ENCODE measurements around the gene LCLAT1.

Gene LCLAT1

DNA sequence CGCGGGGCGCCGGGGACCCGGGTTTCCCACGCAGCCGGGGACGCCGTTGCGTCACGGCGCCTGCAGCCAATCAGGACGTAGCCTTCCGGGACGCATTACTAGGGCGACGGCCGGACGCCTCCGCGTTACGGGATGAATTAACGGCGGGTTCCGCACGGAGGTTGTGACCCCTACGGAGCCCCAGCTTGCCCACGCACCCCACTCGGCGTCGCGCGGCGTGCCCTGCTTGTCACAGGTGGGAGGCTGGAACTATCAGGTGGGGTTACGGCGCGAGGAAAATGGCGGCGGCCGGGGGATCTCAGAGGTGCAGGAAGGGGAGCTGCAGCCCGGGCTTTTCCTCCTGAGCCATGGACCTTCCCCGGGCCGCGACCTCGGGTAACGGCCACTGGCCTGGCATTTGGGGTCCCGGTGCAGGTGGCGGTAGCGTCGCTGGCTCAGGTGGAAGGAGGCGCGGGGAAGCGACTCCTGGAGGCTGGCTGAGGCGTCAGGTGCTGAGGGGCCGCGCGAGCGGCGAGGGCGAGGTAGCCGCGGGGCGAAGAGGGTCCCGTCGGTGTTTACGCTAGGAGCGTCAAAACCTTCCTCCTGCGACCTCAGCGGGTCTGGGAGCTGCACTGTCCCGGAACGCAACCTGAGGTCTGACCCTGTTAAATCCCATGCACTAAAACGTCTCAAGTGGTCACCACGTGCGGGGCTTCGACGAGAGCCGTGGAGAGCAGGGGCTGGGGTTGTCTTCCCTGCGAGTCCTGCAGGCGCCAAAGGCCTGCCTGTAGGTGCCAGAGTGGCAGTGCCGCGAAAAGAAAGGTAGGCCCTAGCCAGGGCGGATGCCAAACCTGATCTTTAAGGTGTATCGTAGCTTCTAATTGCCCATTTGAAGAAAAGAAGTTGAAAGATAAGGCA, at the start of gene LCLAT1:
Gene LCLAT1, plus strand, starts transcription at position 98 of the 897 bp plus-strand sequence. CDS start 78,345 bp downstream, outside the sequence.
- DNase-seq (ENCODE audit: low spot score), result peak; percentile 81

- peak; percentile 52 for DNase-seq (ENCODE audit: low spot score)
Measured at GRCh38 chr2:30398084-30398873, 48.8 kb upstream of the LCLAT1 start.

GRCh38 chr2:30400151-30400954, 46.7 kb upstream of the LCLAT1 start:
- DNase-seq (ENCODE audit: low spot score), result no peak

GRCh38 chr2:30402441-30403182, 44.4 kb upstream of the LCLAT1 start:
- DNase-seq (ENCODE audit: low spot score), result no peak

DNA sequence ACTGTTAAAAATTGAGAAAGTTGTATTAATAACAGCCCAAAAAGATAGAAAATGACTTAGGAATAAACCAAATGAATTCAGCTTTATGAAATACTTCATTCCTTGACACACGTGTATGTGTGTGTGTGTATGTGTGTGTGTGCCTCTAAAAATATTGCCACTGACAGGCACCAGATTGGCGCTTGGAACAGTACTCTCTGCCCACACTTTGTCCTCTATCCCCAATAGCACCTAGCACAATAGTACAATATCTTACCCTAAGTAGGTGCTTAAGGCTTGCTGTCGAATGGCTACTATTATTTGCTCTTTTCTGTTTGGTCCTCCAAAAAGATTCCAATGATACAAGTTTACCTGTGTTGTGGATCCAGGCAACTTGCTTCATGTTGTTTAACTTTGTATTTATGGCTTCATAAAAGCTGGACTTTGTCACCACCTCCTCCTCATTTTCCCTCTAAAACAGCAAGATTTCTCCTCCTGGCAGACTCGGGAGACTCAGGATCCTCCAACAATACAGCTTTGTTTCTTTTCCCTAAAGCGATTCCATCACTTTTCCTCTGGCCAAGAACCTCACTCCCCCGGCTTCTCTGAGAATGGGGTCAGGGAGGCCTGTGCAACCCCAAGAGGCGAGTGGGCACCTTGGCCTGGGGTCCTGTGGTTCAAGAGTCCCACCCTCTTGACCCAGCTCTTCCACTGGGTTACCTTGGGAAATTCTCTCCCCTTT, 43.3 kb upstream of the LCLAT1 start:
- no peak for DNase-seq (ENCODE audit: low spot score)

GRCh38 chr2:30404319-30405259, 42.5 kb upstream of the LCLAT1 start:
- no peak for DNase-seq (ENCODE audit: low spot score)

DNA sequence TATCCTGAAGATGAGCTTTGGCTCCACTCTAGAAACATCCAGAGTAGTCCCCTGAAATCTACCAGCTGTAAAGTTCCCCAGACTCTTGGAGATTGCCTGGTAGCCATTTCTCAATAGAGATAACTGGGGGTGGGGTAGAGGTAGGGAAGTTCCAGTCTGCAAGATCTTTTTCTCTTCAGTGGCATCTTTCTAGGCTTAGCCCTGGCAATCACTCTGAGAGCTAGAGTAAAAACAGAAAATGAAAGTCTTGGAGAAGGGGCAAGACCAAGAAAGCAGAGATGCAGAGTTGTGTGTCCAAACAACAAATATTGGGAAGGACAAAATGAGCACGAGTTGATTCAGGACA, 41.8 kb upstream of the LCLAT1 start:
- no peak for DNase-seq (ENCODE audit: low spot score)

DNA sequence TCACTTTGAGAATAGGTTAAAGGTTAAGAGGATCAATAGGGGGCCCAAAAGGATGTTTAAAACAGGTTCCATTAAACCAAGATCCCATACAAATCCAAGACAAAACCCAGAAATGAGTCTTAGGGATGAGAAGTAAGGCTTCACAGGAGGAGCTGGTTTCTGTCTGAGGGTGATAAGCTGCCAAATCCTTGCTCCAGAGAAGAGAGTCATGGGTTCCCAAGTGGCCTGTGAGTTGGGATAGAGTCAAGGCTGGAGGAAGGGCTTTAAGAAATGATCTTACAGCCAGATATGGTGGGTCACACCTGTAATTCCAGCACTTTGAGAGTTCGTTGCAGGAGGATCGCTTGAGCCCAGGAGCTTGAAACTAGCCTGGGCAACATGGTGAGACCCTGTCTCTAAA, 40.2 kb upstream of the LCLAT1 start:
- no peak for DNase-seq (ENCODE audit: low spot score)

DNA sequence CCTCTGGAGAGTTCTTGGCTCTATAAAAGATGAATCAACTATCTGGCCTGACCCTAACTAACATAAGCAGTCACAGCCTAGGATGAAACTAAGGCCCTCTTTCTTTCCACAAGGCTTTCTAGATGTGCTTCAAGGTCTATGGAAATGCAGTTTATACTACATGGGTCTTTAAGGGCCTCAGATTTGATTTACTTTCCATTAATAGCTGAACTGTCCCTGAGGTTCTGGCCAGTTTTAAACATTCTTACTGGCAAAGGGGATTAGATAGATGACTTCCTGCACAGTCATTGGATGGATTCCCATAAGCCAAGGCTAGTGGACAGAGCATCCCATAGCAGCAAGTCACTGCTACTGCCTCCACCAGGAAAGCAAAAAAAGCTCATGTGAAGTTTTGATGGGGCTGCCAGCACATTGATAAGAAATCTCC, 38.1 kb upstream of the LCLAT1 start:
- peak; percentile 19 for DNase-seq (ENCODE audit: low spot score)

DNA sequence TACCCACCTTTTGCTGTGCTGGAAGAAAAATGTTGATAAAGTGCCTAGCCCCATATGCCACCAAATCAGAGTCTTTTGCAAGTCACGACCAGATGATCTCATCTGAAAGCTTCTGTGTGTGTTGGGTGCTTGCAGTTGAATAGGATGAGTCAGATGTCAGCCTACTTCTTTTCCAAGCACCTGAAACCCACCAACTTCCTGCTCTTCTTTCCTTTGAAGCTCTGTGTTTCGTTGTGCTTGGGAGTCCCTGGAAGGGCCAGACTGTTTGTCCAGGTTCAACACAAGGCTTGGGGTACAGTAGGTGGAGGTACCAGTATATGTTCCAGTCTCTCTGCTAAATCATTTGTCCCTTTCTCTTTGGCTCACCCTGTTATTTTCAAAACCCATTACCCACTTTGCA, 36.8 kb upstream of the LCLAT1 start:
- DNase-seq (ENCODE audit: low spot score), result peak; percentile 60

GRCh38 chr2:30412047-30412683, 34.9 kb upstream of the LCLAT1 start:
- no peak for DNase-seq (ENCODE audit: low spot score)

DNA sequence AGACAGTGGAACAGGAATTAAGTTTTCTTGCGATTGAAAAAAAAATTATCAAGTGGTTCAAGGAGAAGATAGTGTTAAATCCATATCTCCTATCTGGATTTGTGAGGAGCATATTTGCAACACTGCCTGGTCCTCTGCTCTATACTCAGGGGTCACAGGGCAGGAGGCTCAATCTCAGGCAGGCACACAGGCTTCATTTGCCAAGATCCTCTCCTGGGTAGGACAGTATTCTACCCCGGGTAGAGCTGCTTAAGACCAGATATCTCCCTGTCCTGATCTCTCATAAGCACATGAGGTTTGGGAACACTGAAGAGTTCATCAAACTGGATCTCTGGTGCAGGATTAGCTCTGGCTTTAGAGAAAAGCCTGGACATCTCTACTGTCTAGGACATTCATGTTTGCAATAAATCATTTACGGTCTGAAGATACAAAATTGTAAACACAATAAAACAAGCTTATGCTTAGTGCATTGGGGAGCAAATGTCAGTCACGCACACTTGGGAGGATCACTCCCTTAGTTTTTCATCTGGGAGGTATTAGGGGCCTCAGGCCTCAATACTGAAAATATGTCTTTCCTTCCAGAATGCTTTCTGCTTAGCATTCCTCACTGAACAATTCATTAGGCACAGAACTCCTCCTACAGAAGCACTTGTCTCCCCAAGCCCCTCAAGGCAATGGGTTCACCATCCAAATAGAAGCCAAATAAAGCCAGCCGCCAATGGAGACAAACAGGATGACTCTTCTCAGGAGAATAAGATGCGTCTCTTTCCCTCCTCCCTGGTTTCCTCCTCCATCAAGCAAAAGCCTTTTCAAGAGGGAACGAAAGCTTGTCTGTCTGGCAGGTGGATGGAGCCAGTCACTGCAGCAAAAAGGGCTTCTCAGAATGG, 34.1 kb upstream of the LCLAT1 start:
- DNase-seq (ENCODE audit: low spot score), result no peak

DNA sequence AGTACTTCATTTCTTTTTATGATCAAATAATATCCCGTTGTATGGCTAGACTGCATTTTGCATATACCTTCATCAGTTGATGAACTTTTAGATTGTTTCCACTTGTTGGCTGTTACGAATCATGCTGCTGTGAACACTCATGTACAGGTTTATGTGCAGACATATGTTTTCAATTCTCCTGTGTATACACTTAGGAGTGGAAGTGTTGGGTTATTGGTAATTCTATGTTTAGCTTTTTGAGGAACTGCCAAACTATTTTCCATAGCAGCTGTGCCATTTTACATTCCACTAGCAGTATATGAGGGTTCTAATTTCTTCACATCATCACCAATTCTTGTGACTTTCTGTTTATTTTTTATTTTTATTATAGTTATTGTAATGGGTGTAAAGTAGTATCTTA, 32.1 kb upstream of the LCLAT1 start:
- DNase-seq (ENCODE audit: low spot score), result no peak

GRCh38 chr2:30417253-30417652, 29.8 kb upstream of the LCLAT1 start:
- no peak for DNase-seq (ENCODE audit: low spot score)

DNA sequence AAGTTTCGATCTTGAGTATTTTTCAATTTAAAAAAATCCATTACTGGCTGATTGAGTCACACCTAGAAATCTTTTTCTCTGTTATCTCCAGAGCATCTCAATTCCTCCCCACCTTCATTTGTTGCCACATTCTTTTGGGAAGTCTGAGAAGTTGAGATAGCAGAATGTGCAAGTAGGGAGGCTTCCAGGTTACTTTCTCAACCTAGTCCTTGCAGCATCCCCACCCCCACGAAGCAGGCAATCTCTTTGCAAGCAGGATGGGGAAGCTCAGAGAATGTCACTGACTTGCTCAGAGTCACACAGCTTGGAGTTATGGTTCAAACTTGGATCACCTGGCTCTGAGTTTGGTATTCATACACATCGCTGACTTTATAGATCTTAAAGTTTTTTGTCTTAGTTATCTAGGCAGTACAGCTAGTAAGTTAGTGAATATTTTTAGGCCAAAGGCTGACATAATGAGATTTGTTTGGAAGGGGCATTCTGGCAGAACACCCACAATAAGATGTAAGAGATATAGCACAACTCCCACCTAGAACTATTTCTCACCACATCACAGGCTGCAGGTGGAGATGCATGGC, 25.9 kb upstream of the LCLAT1 start:
- no peak for DNase-seq (ENCODE audit: low spot score)

GRCh38 chr2:30421604-30422443, 25.2 kb upstream of the LCLAT1 start:
- no peak for DNase-seq (ENCODE audit: low spot score)

DNA sequence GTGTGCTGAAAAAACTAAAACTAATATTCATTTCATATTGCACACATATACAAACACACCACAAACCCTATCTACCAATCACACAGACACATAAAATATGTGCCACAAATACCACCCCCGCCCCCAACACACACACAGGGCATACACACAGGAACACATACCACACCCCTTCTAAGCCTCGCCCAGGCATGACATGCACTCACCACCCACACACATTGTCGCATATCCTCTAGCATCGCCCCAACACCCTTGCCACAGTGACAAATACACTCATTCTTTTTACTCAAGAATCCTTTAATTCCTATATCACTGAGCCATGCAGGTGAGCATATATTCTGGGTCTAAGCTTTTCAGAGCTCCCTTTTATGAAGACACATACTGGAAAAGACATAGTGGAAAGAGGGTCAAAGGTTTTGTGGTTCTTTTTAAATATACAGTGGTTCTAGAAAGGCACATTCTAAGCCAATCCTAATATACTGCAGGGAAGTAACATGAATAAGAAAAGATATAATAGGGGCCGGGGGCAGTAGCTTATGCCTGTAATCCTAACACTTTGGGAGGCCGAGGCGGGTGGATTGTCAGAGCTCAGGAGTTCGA, 24.5 kb upstream of the LCLAT1 start:
- no peak for DNase-seq (ENCODE audit: low spot score)

Data from RKO (cell line).